Measurements from ENCODE around the gene MVB12B.

The MVB12B gene

DNA sequence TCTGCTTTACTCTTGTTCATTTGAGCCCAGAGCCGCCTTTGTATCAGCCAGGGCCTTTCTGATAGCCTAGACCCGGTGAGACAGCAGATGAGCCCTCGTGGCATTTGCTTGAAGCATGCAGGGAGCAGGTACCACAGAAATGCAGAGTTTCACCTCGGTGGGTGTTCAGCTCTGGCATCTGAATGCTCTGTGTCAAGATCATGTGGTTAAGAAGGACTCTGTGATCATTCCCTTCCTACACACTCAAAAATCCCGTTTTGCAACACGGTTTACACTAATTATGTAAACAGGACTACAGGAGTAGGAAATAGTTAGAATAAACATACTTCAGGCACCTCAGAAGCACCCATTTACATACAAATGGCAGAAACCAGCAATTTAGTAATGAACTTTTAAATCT, 67.2 kb downstream of the MVB12B start:
- no peak for DNase-seq (ENCODE audit: extremely low read depth, low read depth)
- TF ChIP-seq, protein P1, sequence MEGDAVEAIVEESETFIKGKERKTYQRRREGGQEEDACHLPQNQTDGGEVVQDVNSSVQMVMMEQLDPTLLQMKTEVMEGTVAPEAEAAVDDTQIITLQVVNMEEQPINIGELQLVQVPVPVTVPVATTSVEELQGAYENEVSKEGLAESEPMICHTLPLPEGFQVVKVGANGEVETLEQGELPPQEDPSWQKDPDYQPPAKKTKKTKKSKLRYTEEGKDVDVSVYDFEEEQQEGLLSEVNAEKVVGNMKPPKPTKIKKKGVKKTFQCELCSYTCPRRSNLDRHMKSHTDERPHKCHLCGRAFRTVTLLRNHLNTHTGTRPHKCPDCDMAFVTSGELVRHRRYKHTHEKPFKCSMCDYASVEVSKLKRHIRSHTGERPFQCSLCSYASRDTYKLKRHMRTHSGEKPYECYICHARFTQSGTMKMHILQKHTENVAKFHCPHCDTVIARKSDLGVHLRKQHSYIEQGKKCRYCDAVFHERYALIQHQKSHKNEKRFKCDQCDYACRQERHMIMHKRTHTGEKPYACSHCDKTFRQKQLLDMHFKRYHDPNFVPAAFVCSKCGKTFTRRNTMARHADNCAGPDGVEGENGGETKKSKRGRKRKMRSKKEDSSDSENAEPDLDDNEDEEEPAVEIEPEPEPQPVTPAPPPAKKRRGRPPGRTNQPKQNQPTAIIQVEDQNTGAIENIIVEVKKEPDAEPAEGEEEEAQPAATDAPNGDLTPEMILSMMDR (IDR thresholded peaks at IDR 0.05; ENCODE audit: low read depth, low read length, missing control alignments) = no peak
- no peak overlapping the region for H3K4me3 ChIP-seq (replicated peaks; ENCODE audit: low read depth, low read length)

DNA sequence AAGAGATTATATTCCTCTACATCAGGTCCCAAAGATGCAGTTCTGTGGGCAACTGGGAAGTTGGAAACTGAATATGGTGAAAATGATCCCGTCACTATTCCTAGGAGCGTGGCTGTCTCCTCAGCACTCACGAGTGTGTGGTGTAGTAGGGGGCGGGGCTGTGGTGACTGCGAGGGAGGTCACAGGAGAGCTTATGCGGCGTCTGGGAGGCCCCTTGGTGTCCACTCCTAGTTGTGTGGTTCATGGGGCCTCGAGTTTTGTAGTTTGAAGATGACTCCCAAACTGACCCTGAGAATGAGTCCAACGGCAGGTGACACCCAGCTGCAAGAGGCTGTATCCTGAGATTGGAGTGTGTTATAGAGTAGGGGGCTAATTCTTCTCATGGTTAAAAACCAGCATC, 68.2 kb downstream of the MVB12B start:
- H3K4me3 ChIP-seq (replicated peaks; ENCODE audit: low read depth, low read length) = no peak overlapping the region
- TF ChIP-seq, protein P1 (IDR thresholded peaks at IDR 0.05; ENCODE audit: low read depth, low read length, missing control alignments) = no peak
- DNase-seq (ENCODE audit: extremely low read depth, low read depth) = no peak

DNA sequence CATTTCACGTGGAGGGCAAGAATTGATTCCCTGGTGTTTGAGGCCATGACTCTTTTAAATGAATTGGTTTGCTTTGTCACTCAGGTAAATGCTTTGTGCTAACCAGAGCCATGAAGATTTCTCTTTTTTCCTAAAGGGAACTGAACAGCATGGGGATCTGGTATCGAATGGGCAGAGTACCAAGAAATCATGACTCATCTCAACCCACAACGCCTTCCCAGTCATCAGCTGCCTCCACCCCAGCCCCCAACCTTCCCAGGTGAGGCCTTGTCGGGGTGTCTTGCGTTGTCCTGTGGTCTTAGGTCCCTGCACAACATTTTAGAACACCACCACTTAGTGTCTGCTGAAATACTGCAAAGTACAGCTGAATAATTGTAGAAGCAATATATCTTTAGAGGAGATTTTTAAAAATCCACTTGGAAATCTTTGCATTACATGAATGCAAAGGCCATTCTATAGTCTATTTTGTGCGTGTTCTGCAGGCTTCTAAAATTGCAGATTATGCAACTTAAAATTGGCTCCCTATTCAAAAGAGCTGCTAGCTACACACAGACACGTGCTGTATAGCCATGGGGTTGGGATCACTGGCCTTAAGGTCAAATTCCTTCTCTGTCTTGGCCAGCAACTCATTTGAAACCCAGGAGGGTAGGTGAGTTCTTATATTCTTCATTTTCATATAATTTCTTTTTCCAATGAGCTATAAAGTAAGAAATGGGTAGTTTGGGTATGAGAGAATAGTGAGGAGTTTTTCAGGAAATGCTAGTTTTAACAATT, 69.0 kb downstream of the MVB12B start:
- TF ChIP-seq, protein P1 (IDR thresholded peaks at IDR 0.05; ENCODE audit: low read depth, low read length, missing control alignments) = no peak
- peak; percentile 55 for DNase-seq (ENCODE audit: extremely low read depth, low read depth)
- no peak overlapping the region for H3K4me3 ChIP-seq (replicated peaks; ENCODE audit: low read depth, low read length)

DNA sequence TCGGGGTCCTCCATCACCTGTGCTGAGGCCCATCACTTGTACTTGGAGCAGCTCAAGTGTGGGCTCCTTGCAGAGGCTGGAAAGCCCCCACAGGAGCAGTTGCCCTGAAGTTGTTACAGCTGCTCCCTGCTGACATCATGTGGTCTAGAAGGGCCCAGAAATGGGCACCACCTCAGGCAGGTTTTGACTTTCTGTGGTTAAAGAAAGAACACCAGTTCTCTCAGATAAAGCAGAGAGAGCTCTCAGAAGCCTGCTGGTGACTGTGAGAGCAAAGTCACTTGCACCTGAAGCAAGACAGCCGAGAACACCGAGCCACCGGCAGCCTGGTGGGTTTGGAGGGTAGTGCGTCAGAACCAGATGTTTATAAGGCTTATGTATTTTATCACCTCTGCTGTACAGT, 70.4 kb downstream of the MVB12B start:
- TF ChIP-seq, protein P1 (IDR thresholded peaks at IDR 0.05; ENCODE audit: low read depth, low read length, missing control alignments) = no peak
- no peak for DNase-seq (ENCODE audit: extremely low read depth, low read depth)
- no peak overlapping the region for H3K4me3 ChIP-seq (replicated peaks; ENCODE audit: low read depth, low read length)

DNA sequence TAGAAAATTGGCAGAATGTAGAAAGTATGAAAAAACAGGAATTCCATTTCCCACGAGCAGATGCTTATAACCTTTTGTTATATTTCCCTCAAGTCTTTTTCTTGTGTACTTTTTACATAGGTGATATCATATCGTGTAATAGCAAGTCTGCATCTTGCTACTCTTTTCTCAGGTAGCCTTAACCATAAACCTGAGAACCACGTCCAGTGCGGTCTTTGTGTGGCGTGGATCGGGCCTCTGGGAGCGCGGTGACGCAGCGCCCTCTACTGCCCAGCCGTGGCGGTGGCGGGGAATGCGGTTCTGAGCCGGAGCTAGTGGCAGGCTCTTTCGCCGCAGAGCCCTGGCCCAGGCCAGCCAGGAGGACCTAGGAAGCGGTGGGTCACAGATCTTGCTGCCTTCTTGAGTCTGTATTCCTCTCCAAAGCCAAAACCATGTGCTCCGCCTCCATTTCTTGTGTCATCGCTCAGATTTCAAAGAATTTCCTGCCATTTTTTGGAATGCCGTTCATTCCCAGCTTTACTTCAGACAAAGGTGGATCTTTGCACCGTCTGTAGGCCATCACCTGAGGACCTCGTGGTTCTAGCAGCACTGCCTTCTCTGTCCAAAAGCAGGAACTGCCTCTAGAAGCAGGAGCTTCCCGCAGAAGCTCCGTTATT, 71.9 kb downstream of the MVB12B start:
- no peak for DNase-seq (ENCODE audit: extremely low read depth, low read depth)
- TF ChIP-seq, protein P1 (IDR thresholded peaks at IDR 0.05; ENCODE audit: low read depth, low read length, missing control alignments) = peak; percentile 98
- no peak overlapping the region for H3K4me3 ChIP-seq (replicated peaks; ENCODE audit: low read depth, low read length)

DNA sequence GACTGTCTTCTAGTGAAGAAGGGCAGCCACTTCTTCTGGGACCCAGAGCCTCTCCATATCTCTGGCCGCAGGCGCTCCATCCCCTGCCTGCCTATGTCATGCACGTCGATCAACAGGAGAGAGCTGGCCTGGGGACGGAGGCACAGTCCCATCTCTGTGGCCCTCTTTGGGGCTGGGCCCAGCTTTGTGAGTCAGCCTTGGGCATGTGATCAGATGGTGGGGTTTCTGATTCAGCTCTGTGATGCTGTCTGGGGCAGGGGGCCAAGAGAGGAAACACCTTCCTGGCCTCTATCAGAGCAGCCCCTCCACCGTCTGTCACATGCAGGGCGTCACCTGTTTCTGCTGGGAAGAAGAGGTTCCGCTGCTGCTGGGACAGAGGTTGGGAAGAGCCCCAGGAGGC, 72.6 kb downstream of the MVB12B start:
- TF ChIP-seq, protein P1 (IDR thresholded peaks at IDR 0.05; ENCODE audit: low read depth, low read length, missing control alignments) = no peak
- no peak overlapping the region for H3K4me3 ChIP-seq (replicated peaks; ENCODE audit: low read depth, low read length)
- no peak for DNase-seq (ENCODE audit: extremely low read depth, low read depth)

Data from HFF-Myc (cell line).